Vein endothelial cell (primary cell): Measurements from ENCODE around the gene PAN3. TPM values are rescaled to one million over a fixed set of nuclear protein-coding genes. Genes with fewer than 3 reads are reported as not detected.

Experiments
- small RNA-seq: library from RNA; depleted of rRNA; stranded (forward); fragments of <200 nt; gene quantifications from one replicate; pipeline ENCODE3, GENCODE V24; 2012
- total RNA-seq: library from RNA; depleted of rRNA; stranded (reverse); fragments of >200 nt; gene quantifications from 2 replicates; pipeline ENCODE4 v1.2.3, GENCODE V29; 2012

The PAN3 gene
- 25.8 and 31.8 TPM in 2 replicates for total RNA-seq

GRCh38 chr13:28138012-28138755 lies at the start of gene PAN3:
TSS of gene PAN3 (plus strand) at chr13:28138545. CDS start at chr13:28138658, 113 bp downstream.

DNA sequence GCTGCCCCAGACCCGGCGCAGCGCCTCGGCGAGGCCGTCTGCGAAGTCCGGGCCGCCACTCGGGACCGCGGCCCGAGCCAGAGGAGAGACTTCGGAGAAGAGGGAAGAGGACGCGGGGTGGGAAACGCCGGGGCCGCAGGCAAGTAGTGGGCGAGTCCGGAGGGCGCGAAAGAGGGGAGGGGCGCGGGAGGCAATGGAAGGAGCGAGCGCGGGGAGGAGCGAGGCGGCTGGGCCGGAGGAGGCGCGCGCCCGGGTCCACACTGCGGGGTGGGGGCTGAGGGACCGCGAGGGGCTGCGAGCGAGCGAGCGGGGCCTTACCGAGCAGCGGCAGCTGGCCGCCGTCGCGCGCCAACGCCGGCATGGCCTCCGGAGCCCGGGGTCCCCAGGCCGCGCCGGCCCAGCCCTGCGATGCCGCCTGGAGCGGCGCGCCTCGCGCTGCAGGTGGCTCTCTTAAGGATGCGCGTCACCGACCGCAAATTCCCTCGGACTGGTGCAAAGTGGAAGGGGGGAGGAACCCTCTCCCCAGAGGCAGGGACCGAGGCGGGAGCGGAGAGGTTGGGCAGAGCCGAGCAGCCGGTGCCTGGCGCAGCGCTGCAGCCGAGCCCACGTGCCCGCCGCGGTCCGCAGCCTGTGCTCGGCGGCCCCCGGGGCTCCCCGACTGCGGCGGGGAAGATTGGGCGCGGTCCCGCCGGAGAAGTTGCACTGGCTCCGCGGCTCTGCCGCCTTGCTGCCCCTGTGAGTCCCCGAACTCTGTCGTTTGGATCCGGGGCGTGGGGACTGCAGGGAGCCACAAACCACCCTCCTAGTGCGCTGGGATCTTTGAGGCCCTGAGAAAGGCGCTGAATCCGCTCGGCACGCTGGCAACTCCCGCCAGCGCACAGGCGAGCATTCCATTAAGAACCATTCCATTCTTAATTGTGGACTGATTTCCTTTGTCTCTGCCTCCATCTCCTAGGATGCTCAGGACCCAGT lies 37.9 kb upstream of the PAN3 start, which contains the start of gene FLT3:
TSS of gene FLT3 (minus strand) at position 427 of the 972 bp plus-strand sequence. CDS start at position 361, 66 bp downstream.

Small RNAs within 50 kb of the gene (small RNA-seq; reads per million reads assigned to genes)
- not detected for gene RNU6-82P

Other genes with a start within 250 kb of the PAN3 start
- not detected in 2 replicates for gene PDX1, start 218.5 kb upstream of the PAN3 start, total RNA-seq
- gene CDX2, start 169.2 kb upstream of the PAN3 start, total RNA-seq = not detected in 2 replicates
- gene URAD, start 149.9 kb upstream of the PAN3 start, total RNA-seq = not detected in 2 replicates
- gene FLT3, start 38.0 kb upstream of the PAN3 start, total RNA-seq = not detected in 2 replicates